ENCODE measurements around the gene CCDC196. TPM values are rescaled to one million over a fixed set of nuclear protein-coding genes. Genes with fewer than 3 reads are reported as not detected.
"Not testable (repeated sequence)": the region's sequence is repeated elsewhere in the genome, so short reads cannot be mapped to it uniquely, and the experiment has no call there.

Gene CCDC196
- total RNA-seq, 1 experiment from 2014 or later: not detected

DNA sequence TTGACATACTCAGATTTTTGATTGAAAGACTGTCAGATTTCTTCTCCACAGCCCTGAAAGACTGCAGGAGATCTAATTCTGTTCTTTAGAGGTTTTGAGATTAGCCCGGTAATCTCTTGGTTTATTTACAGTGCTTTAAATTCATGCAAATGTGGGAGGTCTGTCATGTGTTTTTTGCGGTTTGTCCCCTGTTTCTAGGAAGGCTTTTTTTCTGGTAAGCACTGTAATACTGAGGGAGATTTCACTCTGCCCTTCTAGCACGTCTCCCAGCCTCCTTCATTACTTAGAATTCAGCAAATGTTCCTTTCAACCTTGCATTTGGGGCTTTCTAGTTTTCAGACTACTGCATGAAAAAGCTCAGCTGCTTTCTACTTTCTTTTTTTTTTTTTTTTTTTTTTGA is 52.9 kb downstream of the CCDC196 start:
- in situ Hi-C loops (cut with HindIII; ENCODE audit: low pct_unique_long_range_greater_than_20kb, low sequenced_read_pairs): no loop called here
- no peak for DNase-seq (ENCODE audit: low read depth)

DNA sequence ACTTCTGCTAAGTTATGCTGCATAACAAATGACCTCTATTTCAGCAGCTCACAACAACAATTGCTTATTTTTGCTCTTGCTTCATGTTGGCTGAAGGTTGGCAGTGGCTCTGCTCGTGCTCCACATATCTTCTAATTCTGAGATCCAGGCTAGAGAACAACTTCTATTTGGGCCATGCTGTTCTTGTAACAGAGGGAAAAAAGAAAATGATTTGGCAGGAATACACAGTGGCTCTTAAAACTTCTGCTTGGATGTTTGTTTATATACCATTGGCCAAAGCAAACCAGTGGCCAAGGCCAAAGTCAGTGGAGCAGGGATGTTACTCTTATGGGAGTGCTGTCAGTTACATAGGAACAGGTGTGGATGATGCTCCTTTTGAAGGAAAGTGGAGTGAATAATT is 53.9 kb downstream of the CCDC196 start:
- no peak for DNase-seq (ENCODE audit: low read depth)
- in situ Hi-C loops (cut with HindIII; ENCODE audit: low pct_unique_long_range_greater_than_20kb, low sequenced_read_pairs): no loop called here

DNA sequence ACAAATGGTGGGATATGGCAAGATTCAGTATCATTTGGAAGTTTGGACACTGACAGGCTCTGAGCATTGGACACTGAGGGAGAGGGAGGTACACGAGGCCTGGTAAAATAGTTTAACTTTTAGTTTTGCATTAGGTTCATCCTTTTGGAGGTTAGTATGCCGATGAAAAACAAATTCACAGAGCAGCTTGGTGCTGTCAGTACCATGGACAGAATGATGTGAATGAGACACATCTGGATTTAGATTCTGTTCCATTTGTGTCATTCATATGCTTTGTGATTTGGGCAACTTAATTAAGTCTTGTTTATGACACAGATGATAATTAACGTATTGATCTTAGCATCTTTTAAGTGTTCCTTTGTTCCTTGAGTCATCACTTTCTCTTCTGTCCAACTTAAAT is 55.5 kb downstream of the CCDC196 start:
- in situ Hi-C loops (cut with HindIII; ENCODE audit: low pct_unique_long_range_greater_than_20kb, low sequenced_read_pairs): no loop called here
- DNase-seq (ENCODE audit: low read depth): no peak

DNA sequence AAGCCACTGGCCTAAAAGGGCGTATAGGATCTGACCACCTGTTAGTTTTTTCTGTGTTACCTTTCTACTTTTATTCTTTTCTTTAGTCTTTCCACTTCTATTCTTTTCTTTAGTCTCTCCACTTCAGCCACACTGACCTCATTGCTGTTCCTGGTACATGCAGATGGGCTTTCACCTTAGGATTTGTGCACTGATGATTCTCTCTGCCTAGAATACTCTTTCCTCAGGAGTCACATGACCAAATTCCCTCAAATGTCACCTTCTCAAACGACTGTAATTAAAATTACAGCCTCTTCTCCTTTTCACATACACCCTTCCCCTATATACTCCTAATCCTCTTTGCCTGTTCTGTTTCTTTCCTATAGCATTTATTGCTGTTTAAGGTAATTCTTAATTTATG is 57.8 kb downstream of the CCDC196 start:
- in situ Hi-C loops (cut with HindIII; ENCODE audit: low pct_unique_long_range_greater_than_20kb, low sequenced_read_pairs): no loop called here
- no peak for DNase-seq (ENCODE audit: low read depth)

DNA sequence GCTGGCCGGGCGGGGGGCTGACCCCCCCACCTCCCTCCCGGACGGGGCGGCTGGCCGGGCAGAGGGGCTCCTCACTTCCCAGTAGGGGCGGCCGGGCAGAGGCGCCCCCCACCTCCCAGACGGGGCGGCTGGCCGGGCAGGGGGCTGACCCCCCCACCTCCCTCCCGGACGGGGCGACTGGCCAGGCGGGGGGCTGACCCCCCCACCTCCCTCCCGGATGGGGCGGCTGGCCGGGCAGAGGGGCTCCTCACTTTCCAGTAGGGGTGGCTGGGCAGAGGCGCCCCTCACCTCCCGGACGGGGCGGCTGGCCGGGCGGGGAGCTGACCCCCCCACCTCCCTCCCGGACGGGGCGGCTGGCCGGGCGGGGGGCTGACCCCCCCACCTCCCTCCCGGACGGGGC is 59.0 kb downstream of the CCDC196 start:
- in situ Hi-C loops (cut with HindIII; ENCODE audit: low pct_unique_long_range_greater_than_20kb, low sequenced_read_pairs); DNase-seq (ENCODE audit: low read depth): not testable (repeated sequence)

DNA sequence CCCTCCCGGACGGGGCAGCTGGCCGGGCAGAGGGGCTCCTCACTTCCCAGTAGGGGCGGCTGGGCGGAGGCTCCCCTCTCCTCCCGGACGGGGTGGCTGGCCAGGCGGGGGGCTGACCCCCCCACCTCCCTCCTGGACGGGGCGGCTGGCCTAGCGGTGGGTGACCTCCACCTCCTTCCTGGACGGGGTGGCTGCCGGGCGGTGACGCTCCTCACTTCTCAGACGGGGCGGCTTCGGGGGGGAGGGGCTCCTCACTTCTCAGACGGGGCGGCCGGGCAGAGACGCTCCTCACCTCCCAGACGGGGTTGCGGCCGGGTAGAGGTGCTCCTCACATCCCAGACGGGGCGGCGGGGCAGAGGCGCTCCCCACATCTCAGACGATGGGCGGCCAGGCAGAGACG is 59.6 kb downstream of the CCDC196 start:
- DNase-seq (ENCODE audit: low read depth); in situ Hi-C loops (cut with HindIII; ENCODE audit: low pct_unique_long_range_greater_than_20kb, low sequenced_read_pairs): not testable (repeated sequence)

Other genes starting within 250 kb of the CCDC196 start
- gene GPHN, start 21.8 kb downstream of the CCDC196 start, total RNA-seq (2014; rRNA removed; shearing (Covaris generic); ENCODE audit: low replicate concordance): 1.3 and 5.7 TPM in 2 replicates

All from Caki2 (cell line).